GM12878 (cell line): Measurements from ENCODE around the gene MAP2K2. TPM values are rescaled to one million over a fixed set of nuclear protein-coding genes. Genes with fewer than 3 reads are reported as not detected.

Experiments used
- ATAC-seq: fragments of 200-7000 bp; cut with Tn5 transposase; 3 replicates; pipeline ENCODE4 v1.9.1; 2020; ENCODE audit warnings: mild to moderate bottlenecking, moderate library complexity
- BruUV-seq: library from RNA; stranded (reverse); fragments of 400-500 nt; replicated peaks from 2 replicates; lab custom pipeline; 2021; lab: Mats Ljungman, UMichigan
- CTCF ChIA-PET: fragments of 300-600 bp; sonication (Branson Sonifier 250); formaldehyde crosslinking; extraction: SDS; loops from one replicate; lab custom pipeline; 2021; ENCODE audit warnings: inconsistent platforms; lab: Yijun Ruan, JAX
- POLR2A ChIA-PET: fragments of 350-600 bp; formaldehyde crosslinking; extraction: SDS; loops from one replicate; lab custom pipeline; 2021; ENCODE audit warnings: inconsistent platforms; lab: Charles Lee
- RAD21 ChIA-PET: fragments of 300-600 bp; sonication (Branson Sonifier 250); formaldehyde crosslinking; loops from one replicate; lab custom pipeline; 2023; ENCODE audit warnings: antibody characterized with exemption; ENCODE audit not compliant: unreplicated experiment; lab: Charles Lee
- SMC1A ChIA-PET: fragments of 300-600 bp; sonication (Branson Sonifier 250); formaldehyde crosslinking; loops from one replicate; lab custom pipeline; 2023; ENCODE audit not compliant: unreplicated experiment, uncharacterized antibody; lab: Charles Lee
- DNase-seq: peaks from one replicate; pipeline ENCODE4 v3.0.0-alpha.2; 2011; ENCODE audit warnings: low read depth, low spot score
- FAIRE-seq: peaks from 3 replicates; lab custom pipeline; 2011; peaks lifted over from hg19 to GRCh38; lab: Jason Lieb, UNC
- H2AFZ ChIP-seq: 2 replicates; pipeline ENCODE4 v1.6.0; 2011; ENCODE audit warnings: low read depth, low read length, control low read depth; ENCODE audit not compliant: control insufficient read depth
- H3K27ac ChIP-seq: 2 replicates; pipeline ENCODE4 v1.5.1; 2011; ENCODE audit warnings: control low read depth; ENCODE audit not compliant: control insufficient read depth, insufficient read depth
- H3K27me3 ChIP-seq, 2 experiments: replicated peaks in 1 of 2; 2 replicates each; pipeline versions ENCODE4 v1.6.0 to v1.6.1; 2011; ENCODE audit warnings: low read length in 1 of 2; ENCODE audit not compliant: control insufficient read depth in 2 of 2, insufficient read depth in 2 of 2
- H3K36me3 ChIP-seq, 2 experiments: 2 replicates each; pipeline ENCODE4 v1.5.1; 2011; ENCODE audit warnings: low read length in 1 of 2; ENCODE audit not compliant: control insufficient read depth in 2 of 2, insufficient read depth in 2 of 2
- H3K4me1 ChIP-seq: 2 replicates; pipeline ENCODE4 v1.6.1; 2011; ENCODE audit warnings: mild to moderate bottlenecking, low read length, moderate library complexity, mixed read lengths; ENCODE audit not compliant: control insufficient read depth, insufficient read depth
- H3K4me2 ChIP-seq: 2 replicates; pipeline ENCODE4 v1.6.0; 2011; ENCODE audit warnings: control low read depth; ENCODE audit not compliant: control insufficient read depth, insufficient read depth
- H3K4me3 ChIP-seq: fragments of 200-600 bp; sonication (generic); 2 replicates; pipeline ENCODE4 v1.5.1; 2016
- H3K79me2 ChIP-seq: 2 replicates; pipeline ENCODE4 v1.6.0; 2011; ENCODE audit warnings: low read length; ENCODE audit not compliant: control insufficient read depth, insufficient read depth
- H3K9ac ChIP-seq: 2 replicates; pipeline ENCODE4 v1.8.0; 2011; ENCODE audit warnings: low read length, control low read depth, mixed read lengths; ENCODE audit not compliant: control insufficient read depth, insufficient read depth
- H3K9me3 ChIP-seq: replicated peaks from 3 replicates; pipeline ENCODE4 v1.5.1; 2011; ENCODE audit warnings: mild to moderate bottlenecking, low read length; ENCODE audit not compliant: control insufficient read depth, insufficient read depth
- H4K20me1 ChIP-seq: 2 replicates; pipeline ENCODE4 v1.6.0; 2011; ENCODE audit not compliant: control insufficient read depth, insufficient read depth
- MTA2 ChIP-seq: fragments of 450-650 bp; IDR thresholded peaks from 2 replicates; pipeline ENCODE4 v1.6.1; 2016; ENCODE audit warnings: low read depth, mild to moderate bottlenecking, moderate library complexity
- ZBED1 ChIP-seq: IDR thresholded peaks from 2 replicates; pipeline ENCODE4 v1.6.1; 2016; ENCODE audit warnings: borderline replicate concordance
- WGBS: methylation state at CpG from one replicate; pipeline ENCODE4 v1.1.6; 2016; ENCODE audit warnings: low lambda C conversion rate; ENCODE audit not compliant: insufficient replicate concordance, insufficient coverage; ENCODE audit errors: missing lambda C conversion rate; 5-methylcytosine and 5-hydroxymethylcytosine counted together
- in situ Hi-C: fragments of 300-500 bp; cut with MboI; formaldehyde crosslinking; loops from 9 replicates; pipeline ENCODE4 v1.14.3; 2018; ENCODE audit warnings: mixed read lengths
- intact Hi-C: fragments of 100-400 bp; cut with micrococcal nuclease; formaldehyde crosslinking; loops from one replicate; pipeline ENCODE4 v1.14.2; 2022; ENCODE audit not compliant: unreplicated experiment
- polyA plus RNA-seq, 11 experiments: library from polyadenylated mRNA; depleted of rRNA in 4 of 11; unstranded in 6 of 11; stranded (reverse) in 5 of 11; fragments of >200 nt; fragmentation: Nextera tagmentation in 4 of 11; fragmentation: Illumina TruSeq in 1 of 11; extraction: Ambion mirVana in 4 of 11; extraction: Trizol in 1 of 11; gene quantifications; 1 replicate in 1 of 11; 2 replicates in 10 of 11; pipeline versions ENCODE4 v1.2.1 to v1.2.3, GENCODE V29; 2011 to 2016; ENCODE audit warnings: inconsistent platforms in 2 of 11, missing spikeins in 2 of 11, low read depth in 1 of 11
- total RNA-seq, 4 experiments: library from RNA; depleted of rRNA in 3 of 4; stranded (reverse); fragments of >200 nt in 3 of 4; fragmentation: Illumina TruSeq in 1 of 4; extraction: Trizol in 1 of 4; gene quantifications; 2 replicates each; pipeline versions ENCODE4 v1.2.1 to v1.2.3, GENCODE V29; 2013 to 2021
- TF ChIP-seq, protein P1 (sequence below): fragments of 450-650 bp; IDR thresholded peaks from 2 replicates; pipeline ENCODE4 v1.6.1; 2016; ENCODE audit warnings: mild to moderate bottlenecking, moderate library complexity, borderline replicate concordance

Gene MAP2K2
- total and polyA plus RNA-seq, 10 of the 15 experiments (the other 5 are each of a cell fraction or from before 2014, with no cell fraction given), result 1.00 to 210 (median 53.5) TPM

DNA sequence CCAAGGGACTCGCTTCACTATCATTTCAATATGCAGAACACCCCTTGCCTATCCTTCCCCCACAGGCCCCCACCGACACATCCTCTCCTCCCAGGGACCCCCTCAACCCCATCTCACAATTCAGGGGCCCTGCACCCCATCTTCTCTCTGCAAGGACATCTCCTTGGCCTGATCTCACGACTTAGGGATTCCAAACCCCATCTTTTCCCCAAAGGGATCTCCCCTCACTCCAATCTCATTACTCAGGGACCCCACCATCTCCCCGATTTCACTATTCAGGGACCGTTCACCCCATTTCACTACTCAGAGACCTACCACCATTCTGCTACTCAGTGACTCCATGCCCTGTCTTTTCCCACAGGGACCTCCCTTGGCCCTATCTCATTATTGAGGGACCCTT is 1.4 kb downstream of the MAP2K2 start:
- in situ Hi-C loops, result no loop called here
- no TSS peak for BruUV-seq
- POLR2A ChIA-PET, result no interaction called here

More for the DNA sequence above, 1.4 kb downstream of the MAP2K2 start:
- H2AFZ ChIP-seq, result no peak overlapping the region
- intact Hi-C loops, result loop anchor here (5.0 kb wide), 1 partner anchor 135 kb away; the partner anchor contains the start of gene EEF2
- H4K20me1 ChIP-seq, result no peaks in the 10 kb centered on the region
- H3K27me3 ChIP-seq, result no peaks in the 10 kb centered on the region
- peak overlapping the region; percentile 89 for H3K4me2 ChIP-seq
- ChIA-PET RAD21 (no interaction called here), CTCF (no interaction called here), SMC1A (no interaction called here)
- no peak for DNase-seq
- WGBS, result 39% methylated on average over 3 of the region's 5 CpGs
- H3K27ac ChIP-seq, result peak overlapping the region; percentile 78
- peaks cover 32% of the 10 kb centered on the region for H3K79me2 ChIP-seq
- ATAC-seq, result no peak
- H3K4me3 ChIP-seq, result peak overlapping the region; percentile 99
- no peaks in the 10 kb centered on the region for H3K9me3 ChIP-seq
- no peaks in the 10 kb centered on the region; the same call in 1 of the 2 replicates for H3K4me1 ChIP-seq
- H3K36me3 ChIP-seq, result peaks cover 2 to 3% of the 10 kb centered on the region in 2 experiments; a peak in 3 of 4 replicates
- H3K9ac ChIP-seq, result peak overlapping the region; percentile 93
- FAIRE-seq, result no peak
- no peak for TF ChIP-seq ZBED1
- TF ChIP-seq, protein P1, sequence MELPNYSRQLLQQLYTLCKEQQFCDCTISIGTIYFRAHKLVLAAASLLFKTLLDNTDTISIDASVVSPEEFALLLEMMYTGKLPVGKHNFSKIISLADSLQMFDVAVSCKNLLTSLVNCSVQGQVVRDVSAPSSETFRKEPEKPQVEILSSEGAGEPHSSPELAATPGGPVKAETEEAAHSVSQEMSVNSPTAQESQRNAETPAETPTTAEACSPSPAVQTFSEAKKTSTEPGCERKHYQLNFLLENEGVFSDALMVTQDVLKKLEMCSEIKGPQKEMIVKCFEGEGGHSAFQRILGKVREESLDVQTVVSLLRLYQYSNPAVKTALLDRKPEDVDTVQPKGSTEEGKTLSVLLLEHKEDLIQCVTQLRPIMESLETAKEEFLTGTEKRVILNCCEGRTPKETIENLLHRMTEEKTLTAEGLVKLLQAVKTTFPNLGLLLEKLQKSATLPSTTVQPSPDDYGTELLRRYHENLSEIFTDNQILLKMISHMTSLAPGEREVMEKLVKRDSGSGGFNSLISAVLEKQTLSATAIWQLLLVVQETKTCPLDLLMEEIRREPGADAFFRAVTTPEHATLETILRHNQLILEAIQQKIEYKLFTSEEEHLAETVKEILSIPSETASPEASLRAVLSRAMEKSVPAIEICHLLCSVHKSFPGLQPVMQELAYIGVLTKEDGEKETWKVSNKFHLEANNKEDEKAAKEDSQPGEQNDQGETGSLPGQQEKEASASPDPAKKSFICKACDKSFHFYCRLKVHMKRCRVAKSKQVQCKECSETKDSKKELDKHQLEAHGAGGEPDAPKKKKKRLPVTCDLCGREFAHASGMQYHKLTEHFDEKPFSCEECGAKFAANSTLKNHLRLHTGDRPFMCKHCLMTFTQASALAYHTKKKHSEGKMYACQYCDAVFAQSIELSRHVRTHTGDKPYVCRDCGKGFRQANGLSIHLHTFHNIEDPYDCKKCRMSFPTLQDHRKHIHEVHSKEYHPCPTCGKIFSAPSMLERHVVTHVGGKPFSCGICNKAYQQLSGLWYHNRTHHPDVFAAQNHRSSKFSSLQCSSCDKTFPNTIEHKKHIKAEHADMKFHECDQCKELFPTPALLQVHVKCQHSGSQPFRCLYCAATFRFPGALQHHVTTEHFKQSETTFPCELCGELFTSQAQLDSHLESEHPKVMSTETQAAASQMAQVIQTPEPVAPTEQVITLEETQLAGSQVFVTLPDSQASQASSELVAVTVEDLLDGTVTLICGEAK, result 0 out of 2 replicates have a peak, but pooled peaks have one; percentile 18
- TF ChIP-seq MTA2, result no peak
